ENCODE data around the gene MYZAP. TPM values are rescaled to one million over a fixed set of nuclear protein-coding genes. Genes with fewer than 3 reads are reported as not detected.

MYZAP gene
- total and polyA plus RNA-seq, 2 of the 8 experiments (the other 6 are each of a cell fraction or from before 2014, with no cell fraction given): 0.41 to 0.65 TPM

DNA sequence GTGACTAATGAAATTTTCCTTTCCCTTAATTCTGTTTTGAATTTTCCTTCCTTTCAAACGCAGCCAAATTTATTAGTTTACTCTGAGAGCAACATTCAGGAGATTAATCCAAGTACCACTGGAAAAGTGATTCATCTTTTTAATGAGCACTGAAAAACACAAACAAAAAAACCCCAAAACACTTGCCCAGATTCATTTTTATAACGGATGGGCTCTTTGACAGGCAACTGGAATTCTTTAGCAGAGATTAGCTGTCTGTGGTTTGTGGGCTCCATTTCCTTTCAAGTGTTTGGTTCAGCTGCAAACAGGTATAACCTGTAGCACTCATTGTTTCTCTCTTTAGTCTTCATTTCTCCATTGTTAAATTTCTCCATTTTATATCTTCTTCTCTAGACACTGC is 111.7 kb downstream of the MYZAP start:
- H3K18ac ChIP-seq (ENCODE audit: extremely low read depth, low read length): no peak overlapping the region
- H2BK12ac ChIP-seq (ENCODE audit: low read depth, low read length): no peak overlapping the region
- H4K8ac ChIP-seq (ENCODE audit: extremely low read depth, insufficient read depth, low read length): no peak overlapping the region
- peaks cover 0 to 4% of the 10 kb centered on the region in 2 experiments; a peak in 1 of 4 replicates for H3K9me3 ChIP-seq (ENCODE audit: insufficient read depth in 2 of 2, low read depth in 1 of 2, low read length in 1 of 2)
- no peak overlapping the region for H3K56ac ChIP-seq (replicated peaks; ENCODE audit: insufficient read length, low read depth, low read length)
- no peak overlapping the region for H3K9ac ChIP-seq (replicated peaks in 1 of 4; ENCODE audit: extremely low read depth in 1 of 4, low read depth in 3 of 4, low read length in 3 of 4)
- no peak overlapping the region for H2BK120ac ChIP-seq (replicated peaks; ENCODE audit: low read depth, low read length)
- ChIA-PET POLR2A (ENCODE audit: partially characterized antibody) (no interaction called here), CTCF (ENCODE audit: partially characterized antibody) (interaction anchor here (1.2 kb wide), 1 partner anchor 167 kb away, joined by 3 read pairs; no protein-coding TSS in a partner anchor)
- peaks cover 3% of the 10 kb centered on the region; the same call in 1 of the 2 replicates for H3K23me2 ChIP-seq (ENCODE audit: low read depth, low read length)
- no peak overlapping the region for H3K4me3 ChIP-seq (ENCODE audit: extremely low read depth in 1 of 4, insufficient read depth in 2 of 4, low read depth in 3 of 4, low read length in 4 of 4)
- no peak overlapping the region for H3K23ac ChIP-seq (ENCODE audit: insufficient read length)
- no peak overlapping the region for H3K27ac ChIP-seq (ENCODE audit: low read depth, low read length)
- no peak overlapping the region for H2AK5ac ChIP-seq (ENCODE audit: low read depth, low read length)
- peaks cover 0 to 13% (median 5%) of the 10 kb centered on the region in 4 experiments; a peak in 6 of 7 replicates for H3K27me3 ChIP-seq (replicated peaks in 1 of 4; ENCODE audit: control insufficient read depth in 3 of 4, extremely low read depth in 1 of 4, insufficient read depth in 3 of 4, low read length in 3 of 4)
- DNase-seq (ENCODE audit: low read depth in 1 of 2, low spot score in 2 of 2) (no peak), FAIRE-seq (no peak)
- no peak overlapping the region for H3K4ac ChIP-seq (replicated peaks; ENCODE audit: insufficient read length, low read depth, low read length)
- H2BK15ac ChIP-seq (ENCODE audit: low read length): no peak overlapping the region
- no peak overlapping the region for H2BK5ac ChIP-seq (ENCODE audit: low read depth, low read length)
- H2AFZ ChIP-seq (ENCODE audit: low read length): no peak overlapping the region
- WGBS, 2 experiments (ENCODE audit: extremely low coverage in 1 of 2, insufficient coverage in 1 of 2, insufficient read length in 1 of 2, insufficient replicate concordance in 2 of 2, low coverage in 1 of 2, low lambda C conversion rate in 2 of 2, missing lambda C conversion rate in 1 of 2): 77% methylated on average over 2 of the region's 2 CpGs; no CpG with 5 or more reads in 1 of the 2 experiments
- H4K91ac ChIP-seq (replicated peaks; ENCODE audit: insufficient read length, low read length): no peak overlapping the region
- no peaks in the 10 kb centered on the region for H3K36me3 ChIP-seq (ENCODE audit: control insufficient read depth in 2 of 4, insufficient read depth in 4 of 4, low read length in 3 of 4)
- H4K5ac ChIP-seq (ENCODE audit: insufficient read length, low read depth, low read length): no peak overlapping the region
- H3K14ac ChIP-seq (ENCODE audit: insufficient read length): no peak overlapping the region
- no peak overlapping the region for H3K4me2 ChIP-seq (ENCODE audit: insufficient read depth in 1 of 2, low read depth in 2 of 2, low read length in 2 of 2)
- H3K79me1 ChIP-seq (ENCODE audit: low read depth, low read length): peaks cover 3% of the 10 kb centered on the region
- no peak overlapping the region for H2BK20ac ChIP-seq (ENCODE audit: low read length)
- H3K4me1 ChIP-seq (replicated peaks in 1 of 4; ENCODE audit: control insufficient read depth in 3 of 4, insufficient read depth in 4 of 4, low read length in 3 of 4): peaks cover 0 to 3% (median 3%) of the 10 kb centered on the region in 4 experiments; a peak in 3 of 7 replicates
- H3K79me2 ChIP-seq (ENCODE audit: control insufficient read depth in 1 of 2, insufficient read depth in 2 of 2, low read length in 2 of 2): peaks cover 0 to 18% of the 10 kb centered on the region in 2 experiments; a peak in 2 of 4 replicates
- H4K20me1 ChIP-seq (replicated peaks in 1 of 2; ENCODE audit: control insufficient read depth in 1 of 2, insufficient read depth in 2 of 2, low read length in 2 of 2): no peaks in the 10 kb centered on the region
- TF ChIP-seq PHF8 (conservative IDR thresholded peaks at IDR 0.05; ENCODE audit: low read depth, low read length) (no peak), SAP30 (IDR thresholded peaks at IDR 0.05; ENCODE audit: insufficient read depth, insufficient replicate concordance, low read length) (no peak), CHD1 (IDR thresholded peaks at IDR 0.05; ENCODE audit: low read depth, low read length) (no peak), GABPA (IDR thresholded peaks at IDR 0.05; ENCODE audit: borderline replicate concordance, insufficient read depth, low read length) (no peak), RXRA (IDR thresholded peaks at IDR 0.05; ENCODE audit: insufficient read depth, low read depth, low read length) (no peak), HDAC2 (IDR thresholded peaks at IDR 0.05; ENCODE audit: borderline replicate concordance in 1 of 2, low read depth in 2 of 2, low read length in 2 of 2) (no peak), EP300 (IDR thresholded peaks at IDR 0.05; ENCODE audit: borderline replicate concordance in 1 of 2, low read depth in 2 of 2, low read length in 2 of 2) (no peak), EGR1 (IDR thresholded peaks at IDR 0.05; ENCODE audit: borderline replicate concordance, low read depth, low read length) (no peak), TAF7 (optimal IDR thresholded peaks at IDR 0.05; ENCODE audit: borderline replicate concordance, low read depth, low read length) (no peak), SUZ12 (IDR thresholded peaks at IDR 0.05; ENCODE audit: low read length) (no peak), ASH2L (IDR thresholded peaks at IDR 0.05; ENCODE audit: low read length) (no peak), RAD21 (IDR thresholded peaks at IDR 0.05 in 1 of 2, conservative IDR thresholded peaks at IDR 0.05 in 1 of 2; ENCODE audit: low read depth in 2 of 2, low read length in 2 of 2) (no peak)

Measured in H1 (cell line).